NCI-H1105 (cell line): Measurements from ENCODE around the gene DLG2.
A peak's percentile ranks its signal among the peaks of the same experiment; 100 is the strongest.
"Not testable (repeated sequence)": the region's sequence is repeated elsewhere in the genome, so short reads cannot be mapped to it uniquely, and the experiment has no call there.

Source experiments
- DNase-seq: peaks from one replicate; lab custom pipeline; 2025; lab: John Stamatoyannopoulos, UW

DLG2 gene

DNA sequence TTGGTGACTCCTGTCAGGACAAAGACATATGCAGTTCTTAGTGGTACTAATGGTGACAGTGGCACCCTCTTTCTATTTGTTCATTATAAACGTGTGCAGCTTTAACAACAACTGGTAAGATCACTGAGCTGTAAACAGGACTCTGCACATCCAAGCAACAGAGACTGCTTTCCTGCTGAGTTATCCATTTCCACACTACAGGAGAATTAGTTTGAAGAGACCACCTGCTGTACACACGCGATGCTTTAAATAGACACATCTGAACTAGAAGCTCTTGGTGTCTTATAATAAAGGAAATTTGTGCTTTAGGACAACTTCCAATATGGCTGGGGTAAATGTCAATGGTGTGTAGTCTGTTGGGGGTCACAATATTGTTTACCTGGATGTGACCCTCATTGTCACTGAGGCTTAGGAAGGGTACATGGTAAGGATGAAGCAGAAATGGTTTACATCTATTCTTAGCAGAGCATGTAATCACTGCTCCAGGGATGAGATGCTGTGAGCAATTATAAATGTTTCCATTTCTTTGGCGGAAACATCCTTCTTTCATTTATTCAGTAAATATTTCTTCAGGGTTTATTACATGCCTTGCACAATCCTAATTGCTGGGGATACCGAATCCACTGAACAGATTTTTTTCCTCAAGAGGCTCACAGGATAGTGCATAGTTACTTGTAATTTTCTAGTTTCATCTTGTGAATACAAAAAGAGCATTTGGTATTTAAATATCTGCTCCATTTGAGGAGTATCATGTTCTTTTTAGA lies 1987.0 kb downstream of the DLG2 start:
- DNase-seq: no peak

DNA sequence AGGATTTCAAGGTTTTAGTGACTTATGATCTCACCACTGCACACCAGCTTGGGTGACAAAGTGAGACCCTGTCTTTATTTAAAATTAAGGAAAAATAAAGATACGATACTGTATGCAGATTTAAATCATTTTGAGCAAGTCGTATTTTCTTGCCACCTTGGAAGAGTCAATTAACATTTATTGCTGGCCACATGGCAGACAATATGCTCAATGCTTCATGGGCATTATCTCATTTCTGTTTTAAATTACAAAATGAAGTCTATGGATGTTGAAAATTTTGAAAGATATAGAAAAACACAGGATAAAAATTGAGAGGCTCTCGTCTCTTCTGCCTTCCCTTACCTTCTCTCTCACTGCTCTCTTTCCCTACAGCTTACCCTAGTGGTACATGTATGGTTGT lies 1992.0 kb downstream of the DLG2 start:
- no peak for DNase-seq

GRCh38 chr11:83630211-83630610 lies 1996.9 kb downstream of the DLG2 start:
- no peak for DNase-seq

GRCh38 chr11:83629775-83630174 lies 1997.4 kb downstream of the DLG2 start:
- no peak for DNase-seq

DNA sequence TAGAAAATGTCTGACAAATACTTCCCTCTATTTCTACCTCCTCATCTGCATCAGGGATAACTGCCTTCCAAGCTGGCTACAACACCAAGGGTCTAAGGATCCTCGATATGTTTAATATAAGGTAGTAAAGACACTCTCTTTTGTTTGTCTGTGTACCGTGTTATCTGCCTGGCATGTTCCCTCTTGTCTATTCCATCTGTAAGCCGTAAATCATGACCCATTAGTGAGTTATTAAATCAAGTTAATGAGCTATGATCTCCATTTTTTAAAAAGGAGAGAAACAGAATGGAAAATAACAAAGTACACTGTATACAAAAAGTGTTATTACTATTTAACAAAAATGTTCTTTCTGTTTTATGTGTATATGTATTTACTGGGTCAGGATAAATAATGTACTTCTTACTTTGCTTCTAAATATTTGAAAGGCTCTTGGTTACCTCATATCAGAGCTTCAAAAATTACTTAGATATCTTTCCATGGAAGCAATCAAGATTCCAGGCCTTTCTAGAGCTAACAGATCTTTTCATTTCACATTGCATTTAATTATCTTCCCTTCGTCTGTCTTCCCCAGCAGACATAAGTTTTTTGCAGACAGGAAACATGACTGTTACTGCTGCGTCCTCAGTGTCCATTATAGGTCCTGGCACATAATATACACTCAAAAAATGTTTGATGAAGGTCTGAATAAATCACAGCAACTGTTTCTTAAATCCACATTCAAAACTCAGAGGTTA lies 1998.4 kb downstream of the DLG2 start:
- peak; percentile 87 for DNase-seq

DNA sequence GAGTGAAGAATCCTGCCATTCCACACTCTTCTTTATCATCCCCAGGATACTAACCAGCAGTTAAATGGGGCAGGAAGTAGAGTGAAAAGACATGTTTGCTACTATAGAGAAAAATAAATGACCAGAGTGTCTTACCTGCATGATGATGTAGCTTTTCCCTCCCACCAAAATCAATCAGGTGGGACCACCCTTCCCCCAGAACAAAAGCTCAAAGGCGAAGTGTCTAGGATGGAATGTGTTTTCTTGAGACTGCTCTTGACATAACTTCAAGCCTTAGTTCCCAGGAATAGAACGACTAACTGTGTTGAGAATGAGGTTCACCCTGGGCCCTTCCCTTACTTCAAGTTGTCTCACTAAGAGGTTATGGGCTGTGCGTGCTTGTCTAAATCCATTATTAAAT lies 2001.8 kb downstream of the DLG2 start:
- DNase-seq: no peak

GRCh38 chr11:83617671-83618070 lies 2009.5 kb downstream of the DLG2 start:
- DNase-seq: no peak

GRCh38 chr11:83613767-83614121 lies 2013.4 kb downstream of the DLG2 start:
- no peak for DNase-seq

- DNase-seq: peak; percentile 66
Measured at GRCh38 chr11:83612891-83613766, 2014.0 kb downstream of the DLG2 start.

DNA sequence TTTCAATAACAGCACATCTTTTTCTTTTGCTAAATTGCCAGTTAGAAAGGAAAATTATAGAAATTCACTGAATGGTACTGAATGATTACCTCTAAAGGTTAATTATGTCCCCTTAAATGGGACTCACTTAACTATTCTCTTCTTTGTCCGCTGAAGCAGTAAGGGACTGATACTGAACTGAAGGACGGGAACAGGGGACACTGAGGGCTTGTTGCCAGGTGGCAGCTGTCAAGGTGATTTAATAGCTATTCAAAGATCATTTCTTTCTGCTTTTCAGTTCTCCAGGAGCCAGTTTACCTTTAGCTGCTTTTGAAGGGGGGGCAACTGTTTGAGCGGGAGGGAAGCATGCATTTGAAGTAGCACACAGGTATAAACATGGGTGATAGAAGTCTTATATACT lies 2015.5 kb downstream of the DLG2 start:
- DNase-seq: peak; percentile 95

GRCh38 chr11:83611031-83611430 lies 2016.1 kb downstream of the DLG2 start:
- DNase-seq: no peak

GRCh38 chr11:83609191-83609590 lies 2018.0 kb downstream of the DLG2 start:
- DNase-seq: no peak

GRCh38 chr11:83608571-83608970 lies 2018.6 kb downstream of the DLG2 start:
- DNase-seq: no peak

DNA sequence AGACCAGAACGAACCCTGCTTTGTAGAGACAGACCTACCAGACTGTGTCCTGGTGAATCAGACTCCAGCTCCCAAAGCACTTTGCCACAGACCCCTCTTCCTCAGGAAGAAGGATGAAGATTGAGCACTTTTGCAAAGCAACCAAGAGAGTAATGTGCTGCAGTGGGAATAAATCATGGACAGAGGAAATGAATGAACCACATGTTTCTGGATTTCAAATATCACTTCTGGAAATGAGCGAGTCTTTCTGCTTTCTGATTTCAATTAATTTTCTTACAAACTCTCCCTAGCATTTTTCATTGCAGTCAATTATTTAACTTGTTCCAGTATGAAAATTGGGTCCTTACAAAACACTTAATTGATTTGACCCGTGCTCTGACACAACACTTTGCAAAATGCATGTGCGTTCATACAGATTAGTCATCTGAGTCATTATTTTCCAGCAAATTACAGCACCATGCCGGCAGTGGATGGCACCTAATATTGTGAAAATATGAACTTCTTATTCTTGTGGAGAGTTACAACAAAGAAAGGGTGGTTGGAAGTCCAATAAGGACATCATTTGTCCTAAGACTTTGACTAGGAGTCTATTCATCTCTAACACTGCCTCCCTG lies 2025.1 kb downstream of the DLG2 start:
- no peak for DNase-seq

DNA sequence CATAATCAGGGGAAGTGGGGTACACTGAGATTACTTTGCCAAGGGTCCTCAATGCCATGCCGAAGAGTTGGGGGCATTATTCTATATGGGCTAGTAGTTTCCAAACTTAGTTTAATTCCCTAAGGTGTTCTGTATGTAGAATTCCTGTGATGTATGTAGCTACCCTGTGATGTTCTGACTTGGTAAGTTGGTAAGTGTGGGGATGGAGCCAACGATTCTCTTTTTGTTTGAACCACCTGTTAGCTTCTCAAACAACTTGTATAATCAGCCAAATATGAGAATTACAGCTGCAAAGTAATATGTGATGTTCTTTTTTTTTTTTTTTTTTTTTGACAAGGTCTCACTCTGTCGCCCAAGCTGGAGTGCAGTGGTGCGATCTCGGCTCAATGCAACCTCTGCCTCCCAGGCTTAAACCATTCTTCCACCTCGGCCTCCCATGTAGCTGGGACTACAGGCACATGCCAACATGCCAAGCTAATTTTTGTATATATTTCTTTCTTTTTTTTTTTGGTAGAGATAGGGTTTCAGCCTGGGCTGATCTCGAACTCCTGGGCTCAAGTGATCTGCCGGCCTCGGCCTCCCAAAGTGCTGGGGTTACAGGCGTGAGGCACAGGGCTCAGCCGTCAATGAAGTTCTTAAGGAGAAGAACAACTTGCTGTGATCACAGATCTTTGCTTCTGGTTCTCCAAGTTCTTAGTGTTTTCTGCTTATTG lies 2025.8 kb downstream of the DLG2 start:
- DNase-seq: no peak

GRCh38 chr11:83600661-83601060 lies 2026.5 kb downstream of the DLG2 start:
- no peak for DNase-seq

DNA sequence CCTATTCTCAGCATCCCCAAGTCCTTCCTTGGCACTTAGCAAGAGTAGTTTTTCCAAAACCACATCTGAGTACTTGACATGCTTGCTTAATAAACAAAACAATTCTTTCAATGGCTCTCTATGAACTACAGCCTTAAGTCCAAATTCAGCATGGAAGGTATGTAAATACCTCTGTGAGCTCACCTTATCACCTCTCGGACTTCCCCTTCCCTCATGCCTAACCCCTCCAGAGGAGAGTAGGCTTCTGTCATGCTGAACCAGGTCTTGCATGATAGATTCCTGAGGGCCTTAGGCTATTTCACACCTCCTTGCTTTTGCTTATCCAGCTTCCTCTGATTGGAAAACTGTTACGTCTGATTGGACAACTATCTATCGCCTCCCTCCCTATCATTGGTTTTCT lies 2028.1 kb downstream of the DLG2 start:
- DNase-seq: no peak

DNA sequence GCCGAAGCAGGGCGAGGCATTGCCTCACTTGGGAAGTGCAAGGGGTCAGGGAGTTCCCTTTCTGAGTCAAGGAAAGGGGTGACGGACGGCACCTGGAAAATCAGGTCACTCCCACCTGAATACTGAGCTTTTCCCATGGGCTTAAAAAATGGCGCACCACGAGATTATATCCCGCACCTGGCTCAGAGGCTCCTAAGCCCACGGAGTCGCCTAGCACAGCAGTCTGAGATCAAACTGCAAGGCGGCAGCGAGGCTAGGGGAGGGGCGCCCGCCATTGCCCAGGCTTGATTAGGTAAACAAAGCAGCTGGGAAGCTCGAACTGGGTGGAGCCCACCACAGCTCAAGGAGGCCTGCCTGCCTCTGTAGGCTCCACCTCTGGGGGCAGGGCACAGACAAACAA lies 2039.3 kb downstream of the DLG2 start:
- not testable (repeated sequence) for DNase-seq

GRCh38 chr11:83583757-83584366 lies 2043.3 kb downstream of the DLG2 start:
- DNase-seq: no peak

DNA sequence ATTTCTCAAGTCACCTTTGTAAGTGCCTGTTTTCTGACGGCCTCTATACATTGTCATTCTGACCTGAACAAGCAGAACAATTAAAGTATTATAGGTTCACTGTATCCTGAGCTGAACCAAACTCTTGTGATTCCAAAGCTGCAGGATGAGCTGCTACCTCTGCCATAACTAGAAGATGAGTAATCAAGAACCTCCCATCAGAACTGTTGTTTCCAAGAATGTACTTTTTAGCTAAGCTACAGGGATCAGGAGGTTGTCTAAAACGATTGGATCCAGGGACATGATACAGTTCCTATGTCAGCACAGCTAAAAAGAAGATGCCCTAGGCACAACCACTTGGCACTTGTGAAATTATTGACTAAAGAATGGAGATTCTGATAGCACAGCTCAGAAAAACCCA lies 2052.6 kb downstream of the DLG2 start:
- DNase-seq: no peak
